Progenitor cell of endocrine pancreas (in vitro differentiated cells): Measurements from ENCODE around the gene BMPR1A. TPM values are rescaled to one million over a fixed set of nuclear protein-coding genes. Genes with fewer than 3 reads are reported as not detected.

Experiments used
- DNase-seq: peaks from one replicate; pipeline ENCODE4 v3.0.0; 2021; ENCODE audit warnings: low spot score; ENCODE audit not compliant: unreplicated experiment
- H3K27ac Mint-ChIP-seq: 2 replicates; pipeline ENCODE4 v1.8.0; 2021; ENCODE audit warnings: mild to moderate bottlenecking, moderate library complexity, mixed read lengths
- H3K27me3 Mint-ChIP-seq: 2 replicates; pipeline ENCODE4 v1.8.0; 2021; ENCODE audit warnings: mixed read lengths
- H3K36me3 Mint-ChIP-seq: 2 replicates; pipeline ENCODE4 v1.8.0; 2022; ENCODE audit warnings: mixed read lengths; ENCODE audit not compliant: insufficient read depth
- H3K4me1 Mint-ChIP-seq: 2 replicates; pipeline ENCODE4 v1.8.0; 2021; ENCODE audit warnings: low read depth, mixed read lengths
- H3K4me3 Mint-ChIP-seq: 2 replicates; pipeline ENCODE4 v1.8.0; 2021; ENCODE audit warnings: low read depth, mild to moderate bottlenecking, moderate library complexity, mixed read lengths
- H3K9me3 Mint-ChIP-seq: 2 replicates; pipeline ENCODE4 v1.8.0; 2021; ENCODE audit warnings: low read depth, mixed read lengths
- total RNA-seq: library from RNA; stranded (reverse); gene quantifications from 2 replicates; pipeline ENCODE4 v1.2.1, GENCODE V29; 2021
- TF ChIP-seq, protein P1 (sequence below): fragments of 200-600 bp; sonication (generic); IDR thresholded peaks from one replicate; pipeline ENCODE4 v1.5.0; 2021; ENCODE audit warnings: antibody characterized with exemption, mild to moderate bottlenecking; ENCODE audit not compliant: unreplicated experiment

BMPR1A gene
- total RNA-seq, 1 donor from 2014 or later, result 89.7 TPM

DNA sequence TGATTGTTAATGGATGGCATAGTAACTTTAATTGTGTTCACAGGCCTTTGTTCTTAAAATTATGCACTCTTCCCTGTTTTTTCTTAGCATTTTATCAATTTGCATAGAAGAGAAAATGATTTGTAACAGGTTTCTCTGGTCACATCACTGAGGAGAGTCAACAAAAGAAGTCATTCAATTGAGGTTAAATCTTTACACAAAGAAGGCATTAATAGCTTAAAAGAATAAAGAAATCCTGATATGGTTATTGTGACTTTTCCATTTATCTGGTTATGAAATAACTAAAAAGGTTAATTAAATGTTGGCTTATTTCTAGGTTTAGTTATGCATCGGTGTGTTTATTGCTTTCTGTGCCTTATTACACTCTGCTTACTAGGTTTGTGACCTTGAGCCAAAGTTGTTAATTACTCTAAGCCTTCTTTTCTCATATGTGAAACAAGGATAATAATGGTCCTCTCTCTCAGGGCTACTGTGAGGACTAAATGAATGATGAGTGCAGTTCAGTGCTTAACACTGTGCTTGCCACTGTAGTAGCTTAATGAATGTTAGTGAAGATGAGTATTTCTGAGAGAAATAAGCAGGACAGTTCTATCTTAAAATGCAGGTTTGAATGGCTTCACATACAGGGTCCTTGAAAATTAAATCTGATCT lies 12.1 kb downstream of the BMPR1A start:
- peaks cover 35% of the 10 kb centered on the region for H3K4me1 Mint-ChIP-seq
- no peak for DNase-seq
- no peak overlapping the region for H3K27ac Mint-ChIP-seq
- no peak overlapping the region for H3K4me3 Mint-ChIP-seq
- no peaks in the 10 kb centered on the region for H3K36me3 Mint-ChIP-seq
- no peaks in the 10 kb centered on the region for H3K27me3 Mint-ChIP-seq
- H3K9me3 Mint-ChIP-seq, result no peaks in the 10 kb centered on the region
- TF ChIP-seq, protein P1, sequence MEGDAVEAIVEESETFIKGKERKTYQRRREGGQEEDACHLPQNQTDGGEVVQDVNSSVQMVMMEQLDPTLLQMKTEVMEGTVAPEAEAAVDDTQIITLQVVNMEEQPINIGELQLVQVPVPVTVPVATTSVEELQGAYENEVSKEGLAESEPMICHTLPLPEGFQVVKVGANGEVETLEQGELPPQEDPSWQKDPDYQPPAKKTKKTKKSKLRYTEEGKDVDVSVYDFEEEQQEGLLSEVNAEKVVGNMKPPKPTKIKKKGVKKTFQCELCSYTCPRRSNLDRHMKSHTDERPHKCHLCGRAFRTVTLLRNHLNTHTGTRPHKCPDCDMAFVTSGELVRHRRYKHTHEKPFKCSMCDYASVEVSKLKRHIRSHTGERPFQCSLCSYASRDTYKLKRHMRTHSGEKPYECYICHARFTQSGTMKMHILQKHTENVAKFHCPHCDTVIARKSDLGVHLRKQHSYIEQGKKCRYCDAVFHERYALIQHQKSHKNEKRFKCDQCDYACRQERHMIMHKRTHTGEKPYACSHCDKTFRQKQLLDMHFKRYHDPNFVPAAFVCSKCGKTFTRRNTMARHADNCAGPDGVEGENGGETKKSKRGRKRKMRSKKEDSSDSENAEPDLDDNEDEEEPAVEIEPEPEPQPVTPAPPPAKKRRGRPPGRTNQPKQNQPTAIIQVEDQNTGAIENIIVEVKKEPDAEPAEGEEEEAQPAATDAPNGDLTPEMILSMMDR, result no peak

DNA sequence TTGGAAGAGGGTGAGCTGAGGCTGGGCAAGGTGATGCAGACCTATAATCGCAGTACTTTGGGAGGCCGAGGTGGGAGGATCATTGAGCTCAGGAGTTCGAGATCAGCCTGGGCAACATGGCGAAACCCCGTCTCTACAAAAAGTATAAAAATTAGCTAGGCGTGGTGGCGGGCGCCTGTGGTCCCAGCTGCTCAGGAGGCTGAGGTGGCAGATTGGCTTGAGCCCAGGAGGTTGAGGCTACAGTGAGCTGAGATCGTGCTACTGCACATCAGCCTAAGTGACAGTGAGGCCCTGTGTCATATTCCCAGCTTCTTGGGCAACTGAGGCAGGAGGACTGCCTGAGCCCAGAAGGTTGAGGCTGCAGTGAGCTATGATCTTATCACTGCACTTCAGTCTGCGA lies 13.6 kb downstream of the BMPR1A start:
- H3K27ac Mint-ChIP-seq, result peak overlapping the region; percentile 84
- DNase-seq, result no peak

DNA sequence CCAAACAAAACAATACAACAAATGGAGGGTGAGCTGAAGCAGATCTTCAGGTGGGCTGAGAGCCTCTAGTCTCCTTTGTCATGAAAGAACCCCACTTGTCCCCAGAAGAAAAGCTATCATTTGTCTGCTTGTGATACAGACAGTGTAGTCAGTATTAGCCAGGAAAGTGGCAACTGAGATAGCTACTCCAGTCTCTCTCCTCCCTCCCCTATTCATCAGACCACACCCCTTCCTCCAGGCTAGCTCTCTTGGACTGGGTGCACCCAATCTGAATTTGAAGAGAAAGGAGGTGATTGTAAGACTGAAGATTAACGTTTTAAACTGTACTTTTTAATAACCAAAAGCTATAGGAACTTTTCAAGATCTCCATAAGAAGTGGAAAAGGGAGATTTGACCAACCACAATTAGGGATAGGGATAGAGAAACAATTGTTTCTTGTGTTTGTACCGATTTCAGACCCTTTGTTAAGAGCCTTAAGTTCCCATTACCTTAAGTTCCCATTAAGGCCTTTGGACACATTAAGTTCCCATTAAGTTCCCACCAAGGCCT lies 14.1 kb downstream of the BMPR1A start:
- Mint-ChIP-seq H3K4me1 (peaks cover 44% of the 10 kb centered on the region), H3K9me3 (no peaks in the 10 kb centered on the region), H3K27me3 (no peaks in the 10 kb centered on the region), H3K36me3 (no peaks in the 10 kb centered on the region), H3K27ac (peak overlapping the region; percentile 84), H3K4me3 (no peak overlapping the region)
- DNase-seq, result no peak
- TF ChIP-seq, protein P1, result no peak

More for the DNA sequence above, 13.6 kb downstream of the BMPR1A start:
- Mint-ChIP-seq H3K4me1 (peaks cover 41% of the 10 kb centered on the region), H3K9me3 (no peaks in the 10 kb centered on the region), H3K4me3 (no peak overlapping the region), H3K36me3 (no peaks in the 10 kb centered on the region), H3K27me3 (no peaks in the 10 kb centered on the region)
- TF ChIP-seq, protein P1, result no peak

DNA sequence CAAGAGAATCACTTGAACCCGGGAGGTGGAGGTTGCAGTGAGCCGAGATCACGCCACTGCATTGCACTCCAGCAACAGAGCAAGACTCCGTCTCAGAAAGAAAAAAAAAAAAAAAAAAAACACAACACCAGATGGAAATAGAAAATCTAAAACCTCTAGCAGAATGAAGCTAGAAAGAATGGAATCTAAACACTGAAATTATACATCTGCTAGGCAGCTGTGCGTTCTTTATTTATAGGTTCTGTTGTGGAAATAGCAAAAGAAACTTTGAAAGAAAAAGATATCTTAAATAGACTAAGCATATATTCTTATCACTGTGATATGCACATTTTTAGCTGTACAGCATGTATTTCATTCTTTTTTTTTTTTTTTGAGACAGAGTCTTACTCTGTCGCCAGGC lies 17.1 kb downstream of the BMPR1A start:
- no peak for DNase-seq
- Mint-ChIP-seq H3K36me3 (no peaks in the 10 kb centered on the region), H3K27ac (no peak overlapping the region), H3K27me3 (no peaks in the 10 kb centered on the region), H3K9me3 (no peaks in the 10 kb centered on the region), H3K4me3 (no peak overlapping the region), H3K4me1 (peaks cover 37% of the 10 kb centered on the region)
- TF ChIP-seq, protein P1, result no peak

DNA sequence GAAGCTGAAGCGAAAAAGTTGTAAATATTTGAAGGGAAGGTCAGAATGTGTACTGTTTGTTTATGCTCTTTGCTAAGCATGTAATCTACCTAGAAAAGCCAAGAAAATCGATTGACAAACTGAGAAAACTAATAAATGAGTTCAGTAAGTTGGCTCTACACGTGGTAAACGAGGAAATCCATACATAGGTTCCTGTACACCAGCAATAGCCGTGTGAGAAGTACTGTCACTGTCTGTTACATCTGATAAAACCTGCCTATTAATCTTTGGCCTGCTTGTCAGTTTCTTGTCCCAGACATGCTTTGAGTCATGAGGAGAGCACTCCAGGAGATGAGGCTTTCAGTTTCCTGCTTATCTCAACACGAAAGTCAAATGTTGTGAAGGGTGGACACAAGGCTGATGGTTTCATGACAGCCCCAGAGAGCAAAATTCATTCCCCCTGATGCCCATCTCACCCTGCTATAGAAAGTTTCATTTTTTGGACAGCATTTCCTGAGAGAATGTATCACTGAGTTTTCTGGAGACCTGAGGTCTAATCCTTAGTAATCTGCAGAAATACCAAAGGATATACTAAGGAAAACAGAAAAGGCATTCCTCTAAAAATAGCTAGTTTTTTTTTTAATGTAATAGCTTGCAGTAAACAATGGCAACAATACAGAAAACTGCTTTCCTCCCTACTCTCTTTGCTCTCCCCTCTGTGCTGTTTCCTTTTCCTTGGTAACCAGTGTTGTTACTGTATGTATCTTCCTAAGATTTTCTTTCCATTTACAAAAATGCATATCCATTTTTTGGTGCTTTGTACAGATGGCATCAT lies 18.8 kb downstream of the BMPR1A start:
- DNase-seq, result no peak
- Mint-ChIP-seq H3K4me3 (no peak overlapping the region), H3K4me1 (peaks cover 26% of the 10 kb centered on the region), H3K27ac (peak overlapping the region; percentile 16), H3K27me3 (no peaks in the 10 kb centered on the region), H3K36me3 (peaks cover 6% of the 10 kb centered on the region), H3K9me3 (no peaks in the 10 kb centered on the region)
- TF ChIP-seq, protein P1, result no peak
